NCI-H1048 (cell line): ENCODE data around the gene THOC3.
"Not testable (repeated sequence)": the region's sequence is repeated elsewhere in the genome, so short reads cannot be mapped to it uniquely, and the experiment has no call there.

ENCODE experiments used
- DNase-seq: peaks from one replicate; lab custom pipeline; 2025; lab: John Stamatoyannopoulos, UW

Gene THOC3

GRCh38 chr5:175938489-175938888, 29.6 kb downstream of the THOC3 start:
- DNase-seq: not testable (repeated sequence)

GRCh38 chr5:175928752-175929151, 39.4 kb downstream of the THOC3 start:
- DNase-seq: not testable (repeated sequence)

GRCh38 chr5:175925106-175925505, 43.0 kb downstream of the THOC3 start:
- not testable (repeated sequence) for DNase-seq

GRCh38 chr5:175922192-175922885, 45.8 kb downstream of the THOC3 start:
- no peak for DNase-seq

- DNase-seq: no peak
Measured at GRCh38 chr5:175921061-175921730, 46.9 kb downstream of the THOC3 start.

GRCh38 chr5:175920231-175920811, 47.8 kb downstream of the THOC3 start:
- no peak for DNase-seq

- not testable (repeated sequence) for DNase-seq
Measured at GRCh38 chr5:175915066-175916037, 52.8 kb downstream of the THOC3 start.

- not testable (repeated sequence) for DNase-seq
Measured at GRCh38 chr5:175913835-175914672, 54.1 kb downstream of the THOC3 start.

GRCh38 chr5:175910072-175910471, 58.0 kb downstream of the THOC3 start:
- DNase-seq: not testable (repeated sequence)
